ENCODE results near the gene PRDX5.

The PRDX5 gene

DNA sequence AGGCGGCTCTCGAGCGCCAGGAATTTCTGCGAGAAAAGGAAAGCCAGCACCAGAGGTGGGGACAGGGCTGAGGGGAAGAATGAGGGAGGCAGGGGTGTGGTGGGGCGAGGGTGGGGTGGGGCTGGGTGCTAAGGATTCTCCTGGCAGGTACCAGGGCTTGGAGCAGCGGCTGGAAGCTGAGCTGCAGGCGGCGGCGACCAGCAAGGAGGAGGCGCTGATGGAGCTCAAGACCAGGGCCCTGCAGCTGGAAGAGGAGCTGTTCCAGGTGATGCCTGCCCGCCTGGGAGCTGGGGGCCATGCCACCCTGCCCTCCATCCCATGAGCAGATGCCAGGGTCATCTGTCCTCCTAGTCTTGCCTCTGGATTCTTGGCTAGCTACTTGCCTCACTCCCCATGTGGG, 31.5 kb downstream of the PRDX5 start:
- DNase-seq, result no peak

DNA sequence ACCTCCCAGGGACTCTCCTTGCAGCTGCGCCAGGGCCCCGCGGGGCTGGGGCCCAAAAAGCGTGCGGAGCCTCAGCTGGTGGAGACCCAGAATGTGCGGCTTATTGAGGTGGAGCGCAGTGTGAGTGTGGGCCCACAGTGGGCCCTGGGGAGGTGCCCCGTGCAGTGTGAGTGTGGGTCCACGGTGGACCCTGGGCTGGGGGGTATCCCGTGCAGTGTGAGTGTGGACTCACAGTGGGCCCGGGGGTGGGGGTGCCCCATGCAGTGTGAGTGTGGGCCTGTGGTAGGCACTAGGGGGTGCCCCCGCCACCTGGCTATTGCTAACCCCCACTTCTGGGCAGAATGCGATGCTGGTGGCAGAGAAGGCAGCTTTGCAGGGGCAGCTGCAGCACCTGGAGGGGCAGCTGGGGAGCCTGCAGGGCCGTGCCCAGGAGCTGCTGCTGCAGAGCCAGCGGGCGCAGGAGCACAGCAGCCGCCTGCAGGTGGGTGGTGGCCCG, 33.3 kb downstream of the PRDX5 start:
- no peak for DNase-seq

DNA sequence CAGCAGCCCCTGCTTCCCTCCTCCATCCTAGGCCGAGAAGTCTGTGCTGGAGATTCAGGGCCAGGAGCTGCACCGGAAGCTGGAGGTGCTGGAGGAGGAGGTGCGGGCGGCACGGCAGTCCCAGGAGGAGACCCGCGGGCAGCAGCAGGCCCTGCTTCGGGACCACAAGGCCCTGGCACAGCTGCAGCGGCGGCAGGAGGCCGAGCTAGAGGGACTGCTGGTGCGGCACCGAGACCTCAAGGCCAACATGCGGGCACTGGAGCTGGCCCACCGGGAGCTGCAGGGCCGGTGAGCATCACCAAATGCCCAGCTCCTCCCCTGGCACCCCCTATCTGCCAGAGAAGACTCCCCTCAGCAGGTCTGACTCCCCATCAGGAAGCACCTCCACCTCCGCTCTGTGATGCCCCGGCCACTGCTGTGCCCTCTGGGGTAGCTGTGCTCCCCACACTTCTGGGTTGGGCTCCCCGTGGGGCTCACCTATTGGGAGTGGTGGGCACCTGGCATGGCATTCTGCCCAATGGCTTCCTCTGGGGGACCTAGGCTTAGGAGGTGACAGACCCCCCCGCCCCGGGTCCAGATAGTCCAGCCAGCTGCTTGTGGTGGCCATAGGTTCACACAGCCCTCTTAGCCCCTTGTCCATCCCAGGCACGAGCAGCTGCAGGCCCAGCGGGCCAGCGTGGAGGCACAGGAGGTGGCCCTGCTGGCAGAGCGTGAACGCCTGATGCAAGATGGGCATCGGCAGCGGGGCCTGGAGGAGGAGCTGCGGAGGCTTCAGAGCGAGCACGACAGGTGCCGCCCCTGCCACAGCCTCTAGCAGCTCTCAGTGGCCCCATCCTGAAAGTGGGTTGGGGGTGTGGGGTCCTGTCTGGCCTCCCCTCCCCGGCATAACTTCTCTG, 34.4 kb downstream of the PRDX5 start:
- no peak for DNase-seq

DNA sequence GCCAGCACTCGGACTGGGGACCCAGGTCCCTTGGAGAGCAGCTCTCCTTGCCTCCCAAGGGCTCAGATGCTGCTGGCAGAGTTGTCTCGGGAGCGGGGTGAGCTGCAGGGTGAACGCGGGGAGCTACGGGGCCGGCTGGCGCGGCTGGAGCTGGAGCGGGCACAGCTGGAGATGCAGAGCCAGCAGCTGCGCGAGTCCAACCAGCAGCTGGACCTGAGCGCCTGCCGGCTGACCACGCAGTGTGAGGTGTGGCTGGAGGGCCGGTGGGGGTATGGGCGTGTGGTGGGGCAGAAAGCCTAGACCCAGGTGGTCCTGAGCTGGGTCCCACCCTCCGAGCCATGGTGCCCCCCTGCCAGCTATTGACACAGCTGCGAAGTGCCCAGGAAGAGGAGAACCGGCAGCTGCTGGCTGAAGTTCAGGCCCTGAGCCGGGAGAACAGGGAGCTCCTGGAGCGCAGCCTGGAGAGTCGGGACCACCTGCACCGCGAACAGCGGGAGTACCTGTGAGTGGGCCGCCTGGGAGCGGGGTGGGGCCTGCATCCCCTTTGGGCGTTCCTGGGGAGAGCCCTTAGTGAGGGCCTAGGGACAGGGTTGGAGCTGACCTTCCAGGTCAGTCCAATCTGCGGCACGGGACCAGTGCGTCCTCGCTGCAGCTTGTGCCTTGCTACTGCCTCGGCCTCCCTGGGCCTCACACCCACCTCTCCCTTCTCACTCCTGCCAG, 35.2 kb downstream of the PRDX5 start:
- DNase-seq, result no peak

DNA sequence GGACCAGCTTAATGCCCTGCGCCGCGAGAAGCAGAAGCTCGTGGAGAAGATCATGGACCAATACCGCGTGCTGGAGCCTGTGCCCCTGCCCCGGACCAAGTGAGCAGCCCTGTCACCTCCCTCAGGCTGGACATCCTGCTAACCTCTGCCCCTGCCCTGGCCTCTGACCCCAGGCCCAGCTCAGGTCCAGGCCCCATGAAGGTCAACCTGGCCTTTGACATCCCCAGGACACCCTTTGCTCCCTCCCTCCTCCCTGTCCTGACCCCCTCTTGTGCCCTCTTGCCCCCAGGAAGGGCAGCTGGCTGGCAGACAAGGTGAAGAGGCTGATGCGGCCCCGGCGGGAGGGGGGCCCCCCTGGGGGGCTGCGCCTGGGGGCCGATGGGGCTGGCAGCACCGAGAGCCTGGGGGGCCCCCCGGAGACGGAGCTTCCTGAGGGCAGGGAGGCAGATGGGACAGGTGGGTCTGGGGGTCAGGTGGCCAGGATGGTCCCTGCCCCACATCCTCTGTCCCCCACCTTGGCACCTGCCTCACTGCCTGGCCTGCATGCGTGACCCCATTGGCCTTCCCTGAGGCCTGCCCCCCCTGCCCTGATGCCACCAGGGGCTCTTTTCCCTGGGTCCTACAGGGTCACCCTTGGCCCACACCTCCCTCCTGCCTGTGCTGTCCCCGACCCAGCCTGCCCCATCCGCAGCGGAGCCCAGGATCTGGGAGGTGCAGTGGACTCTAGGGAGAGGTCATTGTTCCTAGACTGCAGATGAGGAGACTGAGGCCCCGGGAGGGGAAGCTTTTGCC, 36.0 kb downstream of the PRDX5 start:
- DNase-seq, result no peak

DNA sequence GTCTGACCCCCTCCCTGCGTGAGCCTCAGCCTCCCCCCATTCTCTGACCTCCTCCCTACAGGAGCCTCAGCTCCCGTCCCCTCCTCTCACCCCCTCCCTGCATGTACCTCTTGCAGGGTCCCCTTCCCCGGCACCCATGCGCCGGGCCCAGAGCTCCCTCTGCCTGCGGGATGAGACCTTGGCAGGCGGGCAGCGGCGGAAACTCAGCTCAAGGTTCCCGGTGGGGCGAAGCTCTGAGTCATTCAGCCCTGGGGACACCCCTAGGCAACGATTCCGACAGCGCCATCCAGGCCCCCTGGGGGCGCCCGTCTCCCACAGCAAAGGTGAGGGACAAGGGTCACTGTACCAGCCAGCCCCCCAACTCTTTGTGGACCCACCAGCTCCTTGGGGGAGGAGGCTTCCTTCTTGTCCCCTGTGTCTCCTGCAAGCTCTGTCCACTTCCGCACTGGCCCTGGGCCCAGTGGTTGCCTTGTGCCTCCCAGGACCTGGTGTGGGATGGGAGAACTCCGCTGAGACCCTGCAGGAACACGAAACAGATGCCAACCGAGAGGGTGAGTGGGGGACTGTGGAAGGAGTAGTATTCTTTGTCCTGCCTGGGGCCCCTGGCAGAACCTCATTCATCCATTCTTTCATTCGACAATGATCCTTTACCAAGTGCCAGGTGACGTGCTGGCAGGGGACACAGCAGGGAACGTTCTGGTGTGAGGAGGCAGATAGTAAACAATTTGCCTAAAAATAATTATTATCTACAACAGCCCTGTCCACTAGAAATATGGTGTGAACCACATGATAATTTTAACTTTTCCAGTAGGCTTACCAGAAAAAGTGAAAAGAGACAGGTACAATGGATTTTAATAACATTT, 37.4 kb downstream of the PRDX5 start:
- peak; percentile 82 for DNase-seq

DNA sequence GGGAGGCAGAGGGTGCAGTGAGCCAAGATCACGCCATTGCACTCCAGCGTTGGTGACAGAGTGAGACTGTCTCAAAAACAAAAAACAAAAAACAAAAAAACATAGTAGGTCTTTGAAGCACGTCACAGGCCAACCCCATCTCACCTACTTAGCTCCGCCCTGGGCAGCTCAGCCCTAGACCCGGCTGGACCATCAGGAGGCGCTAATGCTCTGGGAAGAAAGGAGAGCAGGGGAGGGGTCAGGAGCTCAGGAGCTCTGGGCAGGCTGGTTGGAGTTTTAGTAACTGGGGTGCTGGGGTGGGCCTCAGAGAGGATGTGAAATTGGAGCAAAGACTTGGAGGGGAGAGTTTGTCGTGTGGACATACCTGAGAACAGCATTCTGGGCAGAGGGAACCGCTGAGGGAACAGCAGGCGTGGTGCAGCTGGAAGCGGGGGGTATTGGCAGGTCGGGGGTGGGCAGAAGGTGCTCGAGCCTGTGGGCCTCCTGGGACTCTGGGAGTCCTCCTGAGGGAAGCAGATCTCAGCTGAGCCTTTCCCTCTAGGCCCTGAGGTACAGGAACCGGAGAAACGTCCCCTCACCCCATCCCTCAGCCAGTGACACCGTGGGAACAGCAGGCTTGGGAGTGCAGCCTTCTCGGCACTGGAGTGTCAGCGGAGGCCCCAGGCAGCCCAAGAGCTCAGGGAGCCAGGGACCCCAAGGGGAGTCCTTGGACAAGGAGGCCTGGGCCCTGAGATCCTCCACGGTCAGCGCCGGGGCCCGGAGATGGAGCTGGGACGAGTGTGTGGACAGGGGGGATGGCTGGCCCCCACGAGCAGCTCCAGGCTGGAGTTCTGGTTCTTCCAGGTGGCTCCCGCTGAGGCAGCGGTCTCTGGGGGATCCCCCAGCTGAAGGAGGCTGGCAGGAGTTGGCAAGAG, 38.8 kb downstream of the PRDX5 start:
- DNase-seq, result peak; percentile 56

DNA sequence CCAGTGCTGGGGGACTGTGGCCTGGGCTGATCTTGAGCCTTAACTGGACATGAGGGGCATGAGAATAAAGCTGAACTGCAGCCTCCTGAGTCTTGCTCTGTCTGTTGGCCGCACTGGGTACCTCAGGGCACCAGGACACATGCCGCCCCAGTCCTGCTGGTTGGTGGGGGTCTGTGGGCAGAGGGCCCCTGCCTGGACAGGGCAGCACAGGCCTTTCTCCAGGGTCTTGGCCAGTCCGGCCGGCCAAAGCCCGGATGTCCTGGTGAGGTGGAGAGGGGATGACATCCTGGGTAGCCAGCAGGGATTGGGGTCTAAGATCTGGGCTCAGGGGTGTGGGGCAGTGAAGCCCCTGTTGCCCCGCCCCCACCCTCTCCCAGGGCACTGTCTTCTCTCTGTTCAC, 39.5 kb downstream of the PRDX5 start:
- no peak for DNase-seq

DNA sequence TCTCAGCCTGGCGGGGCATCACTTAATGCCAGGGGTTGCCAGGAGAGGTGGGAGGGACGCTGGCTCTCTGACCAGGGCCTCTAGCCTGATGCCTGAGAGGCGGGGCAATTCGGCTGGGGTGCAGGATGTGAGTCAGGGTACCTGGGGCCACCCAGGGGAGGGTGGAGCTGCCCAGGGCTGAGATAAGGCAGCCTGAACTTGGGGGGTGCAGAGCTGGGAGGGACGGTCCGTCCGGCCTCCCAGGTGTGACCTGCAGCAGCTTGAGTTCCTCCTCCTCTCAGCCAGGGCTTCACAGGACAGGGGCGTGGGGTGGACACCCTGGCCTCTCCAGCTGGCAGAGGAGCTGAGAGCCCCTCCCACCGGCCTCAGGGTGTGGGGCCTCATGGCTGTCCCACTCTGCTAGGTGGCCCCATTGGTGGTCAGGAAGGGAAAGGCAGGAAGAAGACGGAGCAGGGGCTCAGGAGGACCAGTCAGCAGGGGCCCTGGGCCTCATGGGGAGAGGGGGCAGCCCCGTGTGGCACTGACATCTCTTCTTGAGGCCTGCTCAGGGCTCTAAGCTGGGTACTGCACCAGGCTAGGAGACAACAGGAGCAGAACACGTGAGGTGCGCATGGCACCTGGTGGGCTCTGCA, 40.1 kb downstream of the PRDX5 start:
- DNase-seq, result no peak

DNA sequence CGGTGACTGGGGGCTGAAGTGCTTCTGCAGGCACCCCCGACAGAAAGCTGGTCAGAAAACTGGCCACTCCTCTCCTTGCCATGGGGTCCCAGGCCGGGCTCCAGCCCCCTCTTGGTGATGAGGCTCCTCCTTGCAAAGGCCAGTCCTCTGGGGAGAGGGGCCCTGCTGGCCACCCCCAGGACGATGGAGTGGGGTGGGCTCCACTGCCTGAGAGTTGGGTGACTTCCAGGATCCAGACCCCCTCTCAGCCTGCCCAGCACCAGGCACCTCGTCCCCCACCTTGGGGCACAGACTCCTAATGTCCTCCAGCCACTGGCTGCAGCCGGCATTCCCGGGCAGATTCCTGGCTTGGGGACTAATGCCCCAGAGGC, 40.6 kb downstream of the PRDX5 start:
- DNase-seq, result no peak

DNA sequence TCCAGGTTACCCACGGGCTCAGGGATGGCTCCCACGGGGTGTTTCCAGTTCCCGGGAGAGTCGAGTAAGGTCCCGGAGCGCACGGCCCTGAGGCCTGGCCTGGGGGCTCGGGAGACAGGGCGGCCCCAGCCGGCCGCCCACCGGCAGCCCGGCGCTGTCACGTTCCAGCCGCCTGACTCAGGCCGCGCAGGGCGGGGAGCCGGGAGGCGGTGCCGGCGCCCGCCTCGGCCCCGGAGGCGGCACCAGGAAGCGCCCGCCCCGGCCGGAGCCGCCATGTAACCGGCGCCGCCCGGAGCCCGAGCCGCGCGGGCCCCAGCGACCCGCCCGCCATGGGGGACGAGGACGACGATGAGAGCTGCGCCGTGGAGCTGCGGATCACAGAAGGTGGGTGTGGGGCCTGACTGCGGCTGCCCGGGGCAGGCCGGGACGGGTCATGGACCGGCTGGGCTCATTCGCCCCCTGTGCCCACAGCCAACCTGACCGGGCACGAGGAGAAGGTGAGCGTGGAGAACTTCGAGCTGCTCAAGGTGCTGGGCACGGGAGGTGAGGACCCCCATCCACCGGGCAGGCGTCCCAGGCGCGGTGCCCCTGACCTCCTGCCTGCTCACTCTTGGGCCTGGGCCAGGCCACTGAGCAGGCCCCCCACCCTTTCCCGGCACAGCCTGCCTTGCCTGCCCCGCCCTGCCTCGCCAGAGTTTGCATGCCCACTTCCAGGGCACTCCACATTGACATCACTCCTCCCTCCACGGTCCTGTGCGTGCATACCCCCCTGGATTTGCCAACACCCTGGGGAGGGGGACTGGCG, 41.2 kb downstream of the PRDX5 start, which contains the start of gene RPS6KA4:
Gene RPS6KA4, plus strand, starts transcription at position 256 of the 805 bp plus-strand sequence. Its CDS starts 74 bp downstream, at position 330.
- no peak for DNase-seq

DNA sequence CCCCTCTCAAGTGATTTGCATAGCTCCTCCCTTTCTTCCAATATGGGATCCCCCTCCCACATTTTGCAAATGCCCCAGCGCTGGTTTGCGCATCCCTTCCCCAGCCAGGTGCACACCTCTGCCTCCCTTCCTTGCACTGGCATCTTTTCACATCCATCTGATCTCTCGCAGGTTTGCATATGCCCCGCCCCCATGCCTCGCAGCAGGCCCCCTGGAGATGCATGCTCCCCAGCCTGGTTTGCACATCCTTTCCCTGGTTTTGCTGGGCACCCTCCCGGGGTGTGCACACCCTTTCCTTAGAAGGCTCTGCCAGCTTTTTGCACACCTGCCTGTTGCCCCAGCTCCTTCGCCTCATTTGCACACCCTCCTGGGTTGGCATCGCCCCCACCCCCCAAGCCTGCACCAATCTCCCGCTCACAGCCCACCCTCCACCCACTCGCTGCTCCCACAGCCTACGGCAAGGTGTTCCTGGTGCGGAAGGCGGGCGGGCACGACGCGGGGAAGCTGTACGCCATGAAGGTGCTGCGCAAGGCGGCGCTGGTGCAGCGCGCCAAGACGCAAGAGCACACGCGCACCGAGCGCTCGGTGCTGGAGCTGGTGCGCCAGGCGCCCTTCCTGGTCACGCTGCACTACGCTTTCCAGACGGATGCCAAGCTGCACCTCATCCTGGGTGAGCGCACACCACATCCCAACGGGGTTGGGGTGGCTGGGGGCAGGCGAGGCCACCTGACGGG, 42.0 kb downstream of the PRDX5 start:
- peak; percentile 68 for DNase-seq

DNA sequence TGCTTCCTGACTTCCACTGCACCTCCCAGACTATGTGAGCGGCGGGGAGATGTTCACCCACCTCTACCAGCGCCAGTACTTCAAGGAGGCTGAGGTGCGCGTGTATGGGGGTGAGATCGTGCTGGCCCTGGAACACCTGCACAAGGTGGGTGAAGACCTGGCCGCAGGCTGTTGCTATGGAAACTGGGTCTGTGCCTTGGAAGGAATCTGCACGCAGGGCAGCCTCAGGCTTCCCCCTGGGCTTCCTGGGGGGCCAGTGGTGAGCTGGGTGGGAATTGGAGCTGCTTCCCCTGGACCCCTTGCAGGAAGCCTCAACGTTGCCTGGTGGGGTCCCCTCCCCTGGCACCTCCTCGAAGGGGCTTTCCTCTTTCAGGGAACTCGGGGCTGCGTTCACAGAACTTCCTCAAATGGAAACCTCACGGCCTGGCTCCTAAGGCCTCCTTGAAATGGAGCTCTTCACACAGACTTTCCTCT, 42.6 kb downstream of the PRDX5 start:
- peak; percentile 63 for DNase-seq

DNA sequence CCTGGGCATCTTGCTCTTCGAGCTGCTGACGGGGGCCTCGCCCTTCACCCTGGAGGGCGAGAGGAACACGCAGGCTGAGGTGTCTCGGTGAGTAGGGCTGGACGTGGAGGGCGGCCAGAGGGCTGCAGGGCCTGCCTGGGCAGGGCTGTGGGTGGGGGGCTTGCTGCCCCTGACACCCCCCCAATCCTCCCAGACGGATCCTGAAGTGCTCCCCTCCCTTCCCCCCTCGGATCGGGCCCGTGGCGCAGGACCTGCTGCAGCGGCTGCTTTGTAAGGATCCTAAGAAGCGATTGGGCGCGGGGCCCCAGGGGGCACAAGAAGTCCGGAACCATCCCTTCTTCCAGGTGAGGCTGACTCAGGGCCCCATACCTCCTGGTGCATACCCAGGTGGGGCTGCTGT, 43.7 kb downstream of the PRDX5 start:
- no peak for DNase-seq

DNA sequence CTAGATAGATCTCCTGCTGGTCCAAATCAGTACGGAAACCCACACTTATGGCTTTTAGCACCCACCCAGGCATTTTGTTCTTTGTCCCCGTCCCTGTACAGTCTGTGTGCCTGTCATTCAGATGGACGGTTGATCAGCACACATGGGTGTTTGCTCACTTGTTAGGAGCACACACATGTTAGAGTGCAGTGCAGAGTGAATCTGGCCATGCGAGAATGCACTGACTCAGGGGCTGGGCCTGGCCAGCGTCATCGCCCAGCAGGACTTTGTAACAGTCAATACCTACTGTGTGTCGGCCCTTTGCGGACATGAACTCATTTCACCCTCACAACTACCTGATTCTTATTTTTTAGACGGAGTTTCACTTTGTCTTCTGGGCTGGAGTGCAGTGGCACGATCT, 44.4 kb downstream of the PRDX5 start:
- DNase-seq, result no peak

DNA sequence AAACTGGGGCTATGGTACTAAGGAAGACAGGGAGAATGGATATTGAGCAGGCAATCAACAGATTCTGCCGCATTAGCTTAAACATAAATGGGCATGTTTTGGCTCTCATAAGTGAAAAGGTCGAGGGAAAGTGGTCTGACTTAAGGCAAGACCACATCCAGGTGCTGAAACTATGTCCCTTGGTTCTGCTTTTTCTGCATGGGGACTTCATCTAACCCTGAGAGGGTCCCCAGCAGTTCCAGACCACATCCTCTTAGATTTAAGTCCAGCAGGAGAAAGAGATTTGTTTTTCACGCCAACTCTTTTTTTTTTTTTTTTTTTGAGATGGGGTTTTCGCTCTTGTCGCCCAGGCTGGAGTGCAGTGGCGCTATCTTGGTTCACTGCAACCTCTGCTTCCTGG, 46.5 kb downstream of the PRDX5 start:
- DNase-seq, result peak; percentile 73

DNA sequence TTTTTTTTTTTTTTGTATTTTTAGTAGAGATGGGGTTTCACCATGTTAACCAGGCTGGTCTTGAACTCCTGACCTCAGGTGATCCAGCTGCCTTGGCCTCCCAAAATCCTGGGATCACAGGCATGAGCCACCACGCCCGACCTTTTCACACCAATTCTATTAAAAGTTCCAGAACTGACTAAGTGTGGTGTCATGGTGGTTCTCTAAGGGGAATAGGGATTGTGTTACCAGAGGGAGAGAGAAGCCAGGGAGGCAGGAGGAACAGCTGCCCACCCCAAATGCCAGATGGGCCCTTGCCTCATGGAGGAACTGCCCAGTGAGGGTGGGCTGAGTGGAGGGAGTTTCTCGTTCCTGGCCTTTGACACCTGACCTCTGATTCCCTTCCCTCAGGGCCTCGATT, 47.0 kb downstream of the PRDX5 start:
- no peak for DNase-seq

DNA sequence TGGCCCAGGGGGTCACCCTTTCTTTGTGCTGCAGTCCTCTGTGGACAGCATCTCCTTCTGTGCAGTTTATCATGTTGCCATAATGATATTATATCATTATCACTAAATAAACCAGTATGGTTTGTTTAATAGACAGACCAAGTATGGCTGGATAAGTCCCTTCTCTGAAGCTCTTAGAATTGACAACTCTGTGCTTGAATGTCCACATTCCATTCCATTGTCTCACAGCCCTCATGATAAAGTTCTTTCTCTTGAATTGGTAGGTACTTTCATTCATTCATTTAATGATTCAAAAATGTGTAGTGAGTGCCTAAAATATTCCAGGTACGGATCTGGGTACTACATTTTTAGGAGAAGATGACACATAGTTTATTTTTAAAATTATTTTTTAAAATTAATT, 48.8 kb downstream of the PRDX5 start:
- no peak for DNase-seq
